HepG2 (cell line): ENCODE measurements around the gene PARG. TPM values are rescaled to one million over a fixed set of nuclear protein-coding genes. Genes with fewer than 3 reads are reported as not detected.

Experiments
- ATAC-seq: fragments of 200-7000 bp; cut with Tn5 transposase; 3 replicates; pipeline ENCODE4 v1.9.1; 2020; ENCODE audit warnings: mild to moderate bottlenecking, moderate library complexity
- BruUV-seq: library from RNA; stranded (reverse); fragments of 400-500 nt; replicated peaks from 2 replicates; lab custom pipeline; 2021; lab: Mats Ljungman, UMichigan
- CTCF ChIA-PET: fragments of 300-600 bp; formaldehyde crosslinking; extraction: SDS; loops from one replicate; lab custom pipeline; 2021; ENCODE audit warnings: low total read pairs, inconsistent platforms, low intra/inter-chr PET ratio; lab: Yijun Ruan, JAX
- POLR2A ChIA-PET: fragments of 350-600 bp; sonication (Branson Sonifier 250); formaldehyde crosslinking; loops from one replicate; lab custom pipeline; 2020; ENCODE audit warnings: antibody characterized with exemption, inconsistent platforms; lab: Yijun Ruan, JAX
- DNase-seq: peaks from one replicate; pipeline ENCODE4 v3.0.0-alpha.2; 2015; ENCODE audit warnings: low spot score
- FAIRE-seq: peaks from 3 replicates; lab custom pipeline; 2011; peaks lifted over from hg19 to GRCh38; lab: Jason Lieb, UNC
- H2AFZ ChIP-seq: one replicate; pipeline ENCODE4 v1.6.1; 2011; ENCODE audit warnings: low read length, inconsistent platforms
- H3K27ac ChIP-seq: fragments of 300-600 bp; 3 replicates; pipeline ENCODE4 v1.8.0; 2011; ENCODE audit warnings: mixed run types, mild to moderate bottlenecking, mixed read lengths, low read length, inconsistent platforms; ENCODE audit not compliant: insufficient read depth; ENCODE audit errors: extremely low read length
- H3K27me3 ChIP-seq, 2 experiments: fragments of 200-600 bp in 1 of 2; 2 replicates in 1 of 2; 3 replicates in 1 of 2; pipeline versions ENCODE4 v1.6.0 to v1.8.0; 2011; ENCODE audit warnings: low read length in 2 of 2, mild to moderate bottlenecking in 2 of 2, moderate library complexity in 2 of 2, inconsistent platforms in 1 of 2; ENCODE audit not compliant: insufficient read depth in 2 of 2, control insufficient read depth in 1 of 2
- H3K36me3 ChIP-seq, 2 experiments: fragments of 200-600 bp in 1 of 2; replicated peaks in 1 of 2; 2 replicates in 1 of 2; 3 replicates in 1 of 2; pipeline versions ENCODE4 v1.5.1 to v1.8.0; 2011; ENCODE audit warnings: low read length in 2 of 2, inconsistent platforms in 1 of 2; ENCODE audit not compliant: insufficient read depth in 2 of 2, control insufficient read depth in 1 of 2
- H3K4me1 ChIP-seq: 2 replicates; pipeline ENCODE4 v1.5.1; 2012; ENCODE audit warnings: low read length, inconsistent platforms; ENCODE audit not compliant: insufficient read depth
- H3K4me2 ChIP-seq: 2 replicates; pipeline ENCODE4 v1.6.0; 2011; ENCODE audit warnings: low read depth, low read length, inconsistent platforms
- H3K4me3 ChIP-seq, 3 experiments: fragments of 200-600 bp in 1 of 3; sonication (generic), shearing (Covaris generic) in 1 of 3; replicated peaks in 1 of 3; 2 replicates each; pipeline ENCODE4 v1.5.1; 2011 to 2016; ENCODE audit warnings: low read length in 3 of 3, inconsistent platforms in 2 of 3, low read depth in 2 of 3, mild to moderate bottlenecking in 2 of 3, control low read depth in 1 of 3, mixed read lengths in 1 of 3; ENCODE audit not compliant: insufficient read depth in 1 of 3
- H3K79me2 ChIP-seq: one replicate; pipeline ENCODE4 v1.6.1; 2011; ENCODE audit warnings: low read length, inconsistent platforms; ENCODE audit not compliant: insufficient read depth
- H3K9ac ChIP-seq: 2 replicates; pipeline ENCODE4 v1.6.0; 2011; ENCODE audit warnings: mild to moderate bottlenecking, low read depth, low read length, inconsistent platforms; ENCODE audit not compliant: insufficient read depth
- H3K9me3 ChIP-seq: 2 replicates; pipeline ENCODE4 v1.5.1; 2012; ENCODE audit warnings: mild to moderate bottlenecking, low read length
- H4K20me1 ChIP-seq: 2 replicates; pipeline ENCODE4 v1.6.0; 2011; ENCODE audit warnings: inconsistent platforms, mild to moderate bottlenecking, low read length, moderate library complexity; ENCODE audit not compliant: insufficient read depth
- GATAD1 ChIP-seq: IDR thresholded peaks from 2 replicates; pipeline ENCODE4 v1.6.1; 2016; ENCODE audit warnings: missing genetic modification reagents, missing compliant biosample characterization
- ISL2 ChIP-seq: sonication (generic); formaldehyde crosslinking; IDR thresholded peaks from 2 replicates; pipeline ENCODE4 v1.5.0; 2020; ENCODE audit warnings: missing genetic modification reagents
- MAFF ChIP-seq: IDR thresholded peaks from 2 replicates; pipeline ENCODE4 v1.6.1; 2011; ENCODE audit warnings: low read depth, low read length, improper control_type of control experiment
- RELA ChIP-seq: sonication (generic); formaldehyde crosslinking; IDR thresholded peaks from 2 replicates; pipeline ENCODE4 v1.4.0; 2020; ENCODE audit warnings: missing genetic modification reagents
- SYNCRIP ChIP-seq: fragments of 200-400 bp; formaldehyde crosslinking; IDR thresholded peaks from 2 replicates; pipeline ENCODE4 v1.6.1; 2018; ENCODE audit warnings: mild to moderate bottlenecking, low read depth, low read length; ENCODE audit not compliant: insufficient read depth
- THAP11 ChIP-seq: IDR thresholded peaks from 2 replicates; pipeline ENCODE4 v1.6.1; 2016; ENCODE audit warnings: missing biosample characterization, missing genetic modification reagents
- ZNF18 ChIP-seq: sonication (generic); formaldehyde crosslinking; IDR thresholded peaks from 2 replicates; pipeline ENCODE4 v1.8.0; 2022; ENCODE audit warnings: mild to moderate bottlenecking, missing genetic modification reagents; ENCODE audit not compliant: insufficient replicate concordance
- ZNF20 ChIP-seq: sonication (generic); formaldehyde crosslinking; IDR thresholded peaks from 2 replicates; pipeline ENCODE4 v1.4.0; 2020; ENCODE audit warnings: mild to moderate bottlenecking, moderate library complexity, missing genetic modification reagents
- ZNF292 ChIP-seq: sonication (generic); formaldehyde crosslinking; IDR thresholded peaks from 2 replicates; pipeline ENCODE4 v1.8.1; 2022; ENCODE audit warnings: mild to moderate bottlenecking, low read depth, missing genetic modification reagents, borderline replicate concordance
- ZNF326 ChIP-seq: sonication (generic); formaldehyde crosslinking; IDR thresholded peaks from 2 replicates; pipeline ENCODE4 v1.4.0; 2020; ENCODE audit warnings: missing genetic modification reagents, borderline replicate concordance
- ZNF414 ChIP-seq: sonication (generic); formaldehyde crosslinking; IDR thresholded peaks from 2 replicates; pipeline ENCODE4 v1.5.0; 2020; ENCODE audit warnings: missing genetic modification reagents
- ZNF558 ChIP-seq: sonication (generic); formaldehyde crosslinking; IDR thresholded peaks from 2 replicates; pipeline ENCODE4 v1.9.0; 2022; ENCODE audit warnings: mild to moderate bottlenecking, missing genetic modification reagents, borderline replicate concordance
- WGBS: methylation state at CpG from one replicate; pipeline ENCODE4 v1.1.6; 2017; ENCODE audit warnings: low lambda C conversion rate; 5-methylcytosine and 5-hydroxymethylcytosine counted together
- in situ Hi-C: cut with HindIII; loops from 2 replicates; pipeline ENCODE4 v1.10.0; 2017; ENCODE audit warnings: low pct_unique_long_range_greater_than_20kb; ENCODE audit not compliant: extremely low pct_ligation_motif_present
- intact Hi-C: fragments of 100-400 bp; cut with micrococcal nuclease; formaldehyde crosslinking; loops from one replicate; pipeline ENCODE4 v1.10.0; 2022; ENCODE audit not compliant: unreplicated experiment
- polyA plus RNA-seq, 8 experiments: library from polyadenylated mRNA; depleted of rRNA in 3 of 8; stranded (reverse) in 7 of 8; unstranded in 1 of 8; fragments of >200 nt; fragmentation: Illumina TruSeq in 4 of 8; extraction: Trizol in 4 of 8; gene quantifications; 2 replicates each; pipeline versions ENCODE4 v1.2.1 to v1.2.3, GENCODE V29; 2011 to 2016; ENCODE audit warnings: low read depth in 4 of 8, missing spikeins in 1 of 8, mixed read lengths in 1 of 8; ENCODE audit not compliant: insufficient read depth in 1 of 8
- total RNA-seq, 5 experiments: library from RNA; depleted of rRNA; stranded (reverse); fragments of >200 nt; fragmentation: Illumina TruSeq; extraction: Trizol; gene quantifications; 2 replicates each; pipeline ENCODE4 v1.2.3, GENCODE V29; 2016; ENCODE audit warnings: low read depth in 1 of 5

Gene PARG
- total and polyA plus RNA-seq, 2 of the 13 experiments (the other 11 are each of a cell fraction or from before 2014, with no cell fraction given): 11.4 to 37.2 TPM

GRCh38 chr10:49819234-49819958, 122.4 kb downstream of the PARG start:
- no peaks in the 10 kb centered on the region for H3K27me3 ChIP-seq
- H3K36me3 ChIP-seq: peaks cover 7 to 35% of the 10 kb centered on the region in 2 experiments
- no peak overlapping the region for H3K4me2 ChIP-seq
- no peak overlapping the region for H3K4me3 ChIP-seq
- H4K20me1 ChIP-seq: no peaks in the 10 kb centered on the region
- no peak overlapping the region for H3K9ac ChIP-seq
- H2AFZ ChIP-seq: no peak overlapping the region
- ChIA-PET CTCF (no interaction called here), POLR2A (no interaction called here)
- H3K9me3 ChIP-seq: no peaks in the 10 kb centered on the region
- no peaks in the 10 kb centered on the region for H3K4me1 ChIP-seq
- no peak for DNase-seq
- no peak for FAIRE-seq
- TF ChIP-seq THAP11 (CRISPR knock-in tag) (no peak), ZNF326 (CRISPR knock-in tag) (no peak), SYNCRIP (no peak), ZNF20 (no peak), GATAD1 (no peak), ZNF18 (CRISPR knock-in tag) (no peak), MAFF (no peak), RELA (CRISPR knock-in tag) (no peak), ZNF414 (CRISPR knock-in tag) (no peak), ZNF558 (CRISPR knock-in tag) (no peak), ZNF292 (CRISPR knock-in tag) (no peak), ISL2 (no peak)
- no peaks in the 10 kb centered on the region for H3K79me2 ChIP-seq
- no peak for ATAC-seq
- WGBS: 92% methylated on average over 9 of the region's 9 CpGs
- no TSS peak for BruUV-seq
- H3K27ac ChIP-seq: no peak overlapping the region
- intact Hi-C loops: no loop called here
- in situ Hi-C loops: no loop called here
